NT2/D1 (cell line): ENCODE data around the gene TBC1D4.

ENCODE experiments used
- SUZ12 ChIP-seq: IDR thresholded peaks from 2 replicates; pipeline ENCODE4 v1.6.1; 2011; ENCODE audit not compliant: insufficient read length, insufficient read depth; ENCODE audit errors: extremely low read depth
- ZNF274 ChIP-seq: IDR thresholded peaks from 2 replicates; pipeline ENCODE4 v1.6.1; 2011; ENCODE audit warnings: mild to moderate bottlenecking, low read depth, low read length

DNA sequence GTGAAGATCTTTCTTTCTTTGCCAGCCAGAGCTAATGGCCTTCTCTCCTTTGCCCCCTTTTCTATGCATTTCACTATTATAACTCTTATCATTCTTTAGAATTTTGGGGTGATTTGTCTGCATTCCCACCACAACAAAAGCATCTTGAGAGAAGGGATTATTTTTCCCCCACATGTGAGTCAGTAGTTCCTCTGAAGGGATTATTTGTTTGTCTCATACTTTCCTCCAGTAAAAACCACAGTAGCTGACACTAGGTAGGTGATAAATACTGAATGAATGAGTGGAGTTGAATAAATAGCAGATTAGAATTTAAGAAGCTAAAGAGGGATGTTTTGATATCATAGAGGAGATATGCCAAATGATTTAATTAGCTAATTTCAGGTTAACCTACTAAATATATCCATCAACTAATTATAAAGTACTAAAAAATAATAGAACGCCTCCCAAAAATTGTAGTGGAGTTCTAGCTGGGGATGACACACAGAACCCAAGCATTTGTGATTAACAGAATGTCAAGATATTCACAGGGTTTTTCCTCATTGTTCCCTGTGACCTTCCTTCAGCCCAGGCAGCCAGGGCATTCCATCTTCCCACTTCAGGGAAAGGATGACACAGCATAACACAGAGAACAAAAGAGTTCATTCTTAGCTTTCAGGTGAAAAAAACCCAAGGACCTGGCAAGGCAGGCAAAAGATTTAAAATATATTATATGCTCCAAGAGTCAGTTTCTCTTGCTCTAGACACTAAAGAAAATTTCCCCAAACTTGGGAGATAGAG lies 3.5 kb upstream of the TBC1D4 start:
- TF ChIP-seq SUZ12 (no peak), ZNF274 (no peak)
